Measurements from ENCODE around the gene FOXO6. TPM values are rescaled to one million over a fixed set of nuclear protein-coding genes. Genes with fewer than 3 reads are reported as not detected.
"Not testable (repeated sequence)": the region's sequence is repeated elsewhere in the genome, so short reads cannot be mapped to it uniquely, and the experiment has no call there.

FOXO6 gene
- total RNA-seq, 1 donor from 2014 or later, result not detected

- no peaks in the 10 kb centered on the region for H3K9me3 Mint-ChIP-seq
- intact Hi-C loops (cut with micrococcal nuclease), result loop anchor here (1.0 kb wide), 1 partner anchor 94 kb away; no protein-coding TSS in a partner anchor
- DNase-seq, result peak; percentile 63
- H3K27me3 Mint-ChIP-seq, result peaks cover 12% of the 10 kb centered on the region
- no peaks in the 10 kb centered on the region for H3K4me1 Mint-ChIP-seq
- H3K36me3 Mint-ChIP-seq (ENCODE audit: low read depth), result no peaks in the 10 kb centered on the region
- no peak overlapping the region for H3K4me3 Mint-ChIP-seq
- H3K27ac Mint-ChIP-seq, result no peak overlapping the region
Observed at GRCh38 chr1:41322835-41323234, 38.4 kb upstream of the FOXO6 start.

GRCh38 chr1:41323243-41323642 is 38.0 kb upstream of the FOXO6 start:
- Mint-ChIP-seq H3K27ac (no peak overlapping the region), H3K36me3 (ENCODE audit: low read depth) (no peaks in the 10 kb centered on the region), H3K4me1 (no peaks in the 10 kb centered on the region), H3K4me3 (no peak overlapping the region), H3K9me3 (no peaks in the 10 kb centered on the region), H3K27me3 (peaks cover 12% of the 10 kb centered on the region)
- intact Hi-C loops (cut with micrococcal nuclease), result loop anchor here (1.0 kb wide), 1 partner anchor 94 kb away; no protein-coding TSS in a partner anchor
- DNase-seq, result no peak

GRCh38 chr1:41325801-41326200 is 35.4 kb upstream of the FOXO6 start:
- H3K4me1 Mint-ChIP-seq, result no peaks in the 10 kb centered on the region
- intact Hi-C loops (cut with micrococcal nuclease), result no loop called here
- no peak overlapping the region for H3K4me3 Mint-ChIP-seq
- H3K36me3 Mint-ChIP-seq (ENCODE audit: low read depth), result no peaks in the 10 kb centered on the region
- no peaks in the 10 kb centered on the region for H3K9me3 Mint-ChIP-seq
- peaks cover 10% of the 10 kb centered on the region for H3K27me3 Mint-ChIP-seq
- no peak overlapping the region for H3K27ac Mint-ChIP-seq
- DNase-seq, result no peak

- Mint-ChIP-seq H3K36me3 (ENCODE audit: low read depth) (no peaks in the 10 kb centered on the region), H3K4me1 (no peaks in the 10 kb centered on the region), H3K27me3 (peaks cover 10% of the 10 kb centered on the region), H3K27ac (no peak overlapping the region), H3K4me3 (no peak overlapping the region), H3K9me3 (no peaks in the 10 kb centered on the region)
- intact Hi-C loops (cut with micrococcal nuclease), result no loop called here
- DNase-seq, result no peak
Observed at GRCh38 chr1:41327383-41327999, 33.7 kb upstream of the FOXO6 start.

GRCh38 chr1:41328001-41328615 is 33.1 kb upstream of the FOXO6 start:
- intact Hi-C loops (cut with micrococcal nuclease), result no loop called here
- Mint-ChIP-seq H3K36me3 (ENCODE audit: low read depth) (no peaks in the 10 kb centered on the region), H3K4me1 (peaks cover 2% of the 10 kb centered on the region), H3K4me3 (no peak overlapping the region), H3K27ac (no peak overlapping the region), H3K9me3 (peaks cover 2% of the 10 kb centered on the region), H3K27me3 (peaks cover 10% of the 10 kb centered on the region)
- DNase-seq, result no peak

- intact Hi-C loops (cut with micrococcal nuclease), result no loop called here
- peaks cover 10% of the 10 kb centered on the region for H3K27me3 Mint-ChIP-seq
- DNase-seq, result no peak
- no peak overlapping the region for H3K4me3 Mint-ChIP-seq
- peaks cover 6% of the 10 kb centered on the region for H3K4me1 Mint-ChIP-seq
- no peaks in the 10 kb centered on the region for H3K36me3 Mint-ChIP-seq (ENCODE audit: low read depth)
- peaks cover 3% of the 10 kb centered on the region for H3K9me3 Mint-ChIP-seq
- no peak overlapping the region for H3K27ac Mint-ChIP-seq
Observed at GRCh38 chr1:41328780-41329640, 32.2 kb upstream of the FOXO6 start.

- H3K4me1 Mint-ChIP-seq, result peaks cover 6% of the 10 kb centered on the region
- peaks cover 5% of the 10 kb centered on the region for H3K27me3 Mint-ChIP-seq
- H3K36me3 Mint-ChIP-seq (ENCODE audit: low read depth), result no peaks in the 10 kb centered on the region
- H3K9me3 Mint-ChIP-seq, result peaks cover 5% of the 10 kb centered on the region
- no peak for DNase-seq
- intact Hi-C loops (cut with micrococcal nuclease), result no loop called here
- H3K4me3 Mint-ChIP-seq, result no peak overlapping the region
- H3K27ac Mint-ChIP-seq, result no peak overlapping the region
Observed at GRCh38 chr1:41329662-41330587, 31.3 kb upstream of the FOXO6 start.

GRCh38 chr1:41330588-41331545 is 30.4 kb upstream of the FOXO6 start:
- Mint-ChIP-seq H3K4me1 (peaks cover 6% of the 10 kb centered on the region), H3K9me3 (peaks cover 13% of the 10 kb centered on the region), H3K4me3 (no peak overlapping the region), H3K36me3 (ENCODE audit: low read depth) (no peaks in the 10 kb centered on the region), H3K27me3 (peaks cover 10% of the 10 kb centered on the region), H3K27ac (no peak overlapping the region)
- intact Hi-C loops (cut with micrococcal nuclease), result no loop called here
- no peak for DNase-seq

- peaks cover 11% of the 10 kb centered on the region for H3K27me3 Mint-ChIP-seq
- H3K4me1 Mint-ChIP-seq, result peaks cover 6% of the 10 kb centered on the region
- no peak for DNase-seq
- H3K36me3 Mint-ChIP-seq (ENCODE audit: low read depth), result no peaks in the 10 kb centered on the region
- intact Hi-C loops (cut with micrococcal nuclease), result no loop called here
- H3K27ac Mint-ChIP-seq, result no peak overlapping the region
- peaks cover 13% of the 10 kb centered on the region for H3K9me3 Mint-ChIP-seq
- H3K4me3 Mint-ChIP-seq, result no peak overlapping the region
Observed at GRCh38 chr1:41331546-41331917, 29.7 kb upstream of the FOXO6 start.

GRCh38 chr1:41332161-41332560 is 29.1 kb upstream of the FOXO6 start:
- H3K4me1 Mint-ChIP-seq; H3K36me3 Mint-ChIP-seq (ENCODE audit: low read depth); DNase-seq; intact Hi-C loops (cut with micrococcal nuclease); H3K4me3 Mint-ChIP-seq; H3K27ac Mint-ChIP-seq: not testable (repeated sequence)
- Mint-ChIP-seq H3K27me3 (peaks cover 16% of the 10 kb centered on the region), H3K9me3 (peaks cover 13% of the 10 kb centered on the region)

- Mint-ChIP-seq H3K4me1 (peaks cover 6% of the 10 kb centered on the region), H3K36me3 (ENCODE audit: low read depth) (no peaks in the 10 kb centered on the region), H3K4me3 (no peak overlapping the region), H3K27ac (no peak overlapping the region), H3K9me3 (peaks cover 13% of the 10 kb centered on the region), H3K27me3 (peaks cover 22% of the 10 kb centered on the region)
- intact Hi-C loops (cut with micrococcal nuclease), result no loop called here
- no peak for DNase-seq
Observed at GRCh38 chr1:41333146-41333784, 28.0 kb upstream of the FOXO6 start.

GRCh38 chr1:41338820-41339219 is 22.4 kb upstream of the FOXO6 start:
- intact Hi-C loops (cut with micrococcal nuclease), result no loop called here
- DNase-seq, result no peak

More at GRCh38 chr1:41338820-41339219, 22.4 kb upstream of the FOXO6 start:
- Mint-ChIP-seq H3K4me1 (no peaks in the 10 kb centered on the region), H3K9me3 (peaks cover 14% of the 10 kb centered on the region), H3K27ac (no peak overlapping the region), H3K36me3 (ENCODE audit: low read depth) (no peaks in the 10 kb centered on the region), H3K27me3 (peaks cover 33% of the 10 kb centered on the region), H3K4me3 (no peak overlapping the region)

Data from activated CD4-positive, alpha-beta T cell treated with anti-CD3 and anti-CD28 coated beads, Interleukin-2, amount 10 ng/mL, durations not matched to agents 24 days and 14 days (primary cell).